ENCODE data around the gene DEUP1.

DEUP1 gene

GRCh38 chr11:93480756-93481155, 150.2 kb downstream of the DEUP1 start:
- no peak for DNase-seq

- no peak for DNase-seq
These were observed 150.7 kb downstream of the DEUP1 start for GRCh38 chr11:93481279-93481678.

- no peak for DNase-seq
These were observed 151.2 kb downstream of the DEUP1 start for GRCh38 chr11:93481696-93482095.

- no peak for DNase-seq
These were observed 152.0 kb downstream of the DEUP1 start for GRCh38 chr11:93482556-93482955.

GRCh38 chr11:93484716-93485115, 154.2 kb downstream of the DEUP1 start:
- DNase-seq, result no peak

- DNase-seq, result no peak
These were observed 155.4 kb downstream of the DEUP1 start for GRCh38 chr11:93485983-93486382.

- DNase-seq, result no peak
These were observed 156.5 kb downstream of the DEUP1 start for GRCh38 chr11:93487032-93487483.

Data from hippocampal formation (tissue), 2 donors.